NCI-H345 treated with DMSO at 0.1 percent for 48 hours (cell line): Measurements from ENCODE around the gene NSMF.

Experiments used
- DNase-seq: peaks from one replicate; lab custom pipeline; 2025; ENCODE audit not compliant: unreplicated experiment; lab: John Stamatoyannopoulos, UW

Gene NSMF, protein sequence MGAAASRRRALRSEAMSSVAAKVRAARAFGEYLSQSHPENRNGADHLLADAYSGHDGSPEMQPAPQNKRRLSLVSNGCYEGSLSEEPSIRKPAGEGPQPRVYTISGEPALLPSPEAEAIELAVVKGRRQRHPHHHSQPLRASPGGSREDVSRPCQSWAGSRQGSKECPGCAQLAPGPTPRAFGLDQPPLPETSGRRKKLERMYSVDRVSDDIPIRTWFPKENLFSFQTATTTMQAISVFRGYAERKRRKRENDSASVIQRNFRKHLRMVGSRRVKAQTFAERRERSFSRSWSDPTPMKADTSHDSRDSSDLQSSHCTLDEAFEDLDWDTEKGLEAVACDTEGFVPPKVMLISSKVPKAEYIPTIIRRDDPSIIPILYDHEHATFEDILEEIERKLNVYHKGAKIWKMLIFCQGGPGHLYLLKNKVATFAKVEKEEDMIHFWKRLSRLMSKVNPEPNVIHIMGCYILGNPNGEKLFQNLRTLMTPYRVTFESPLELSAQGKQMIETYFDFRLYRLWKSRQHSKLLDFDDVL

GRCh38 chr9:137459152-137459600 is at the start of gene NSMF:
NSMF (minus strand) TSS chr9:137459334; CDS start chr9:137459102, 232 bp downstream.
- peak; percentile 80 for DNase-seq

- DNase-seq: no peak
Observed at GRCh38 chr9:137506702-137507171, 47.6 kb upstream of the NSMF start.

GRCh38 chr9:137506274-137506673 is 47.1 kb upstream of the NSMF start:
- no peak for DNase-seq

- no peak for DNase-seq
Observed at GRCh38 chr9:137505421-137506140, 46.4 kb upstream of the NSMF start.

DNA sequence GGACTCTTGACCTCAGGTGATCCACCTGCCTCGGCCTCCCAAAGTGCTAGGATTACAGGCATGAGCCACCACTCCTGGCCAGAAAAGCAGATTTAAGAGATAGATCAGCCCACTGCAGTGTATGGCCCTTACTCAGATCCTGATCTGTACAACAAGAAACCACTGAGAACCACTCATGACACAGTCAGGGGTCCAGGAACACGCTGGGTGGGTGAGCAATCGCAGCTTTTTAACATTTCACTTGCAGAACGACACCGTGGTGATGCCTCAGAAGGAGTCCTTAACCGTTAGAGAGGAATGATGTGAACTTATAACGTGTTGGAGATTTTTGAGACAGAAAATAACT is 45.3 kb upstream of the NSMF start:
- no peak for DNase-seq

DNA sequence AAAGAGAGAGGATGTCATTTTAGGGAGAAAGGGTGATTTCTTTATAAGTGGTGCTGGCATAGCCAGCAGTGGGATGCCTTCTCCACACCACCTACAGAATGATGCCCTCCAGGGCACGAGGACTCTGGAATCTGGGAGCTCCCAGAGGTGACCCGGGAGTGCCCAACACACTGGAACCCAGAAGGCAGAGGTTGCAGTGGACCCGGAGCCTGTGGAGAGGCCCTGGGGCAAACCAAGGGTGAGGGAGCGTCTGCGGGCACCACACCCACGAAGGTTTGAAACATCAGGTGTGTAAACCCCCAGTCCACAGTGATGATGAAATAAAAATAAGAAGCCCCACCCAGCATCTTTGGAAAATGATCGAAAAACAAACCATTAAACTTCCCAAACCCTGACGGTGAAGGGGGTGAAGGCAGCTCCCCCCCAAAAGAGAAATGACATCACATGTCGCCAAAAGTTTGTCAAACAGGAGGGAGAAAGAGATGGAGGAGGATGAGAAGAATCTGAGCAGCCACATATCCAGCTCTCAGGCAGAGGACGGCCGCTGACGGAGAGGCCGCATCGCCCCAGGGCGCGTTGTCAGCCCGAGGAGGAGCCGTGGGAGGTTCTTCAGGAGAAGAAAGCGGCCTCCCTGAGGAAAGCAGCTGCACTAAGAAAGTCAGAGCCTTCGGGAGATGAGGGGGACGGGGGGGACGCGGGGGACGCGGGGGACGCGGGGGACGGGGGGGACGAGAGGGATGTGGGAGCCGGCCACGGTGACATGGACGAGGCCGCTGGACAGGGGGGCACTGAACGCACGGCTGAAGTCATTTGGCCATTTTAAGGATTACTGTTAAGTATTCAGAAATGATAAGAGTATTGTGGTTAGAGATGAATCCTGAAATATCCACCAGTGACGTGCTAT is 43.1 kb upstream of the NSMF start:
- peak; percentile 16 for DNase-seq

- no peak for DNase-seq
Observed at GRCh38 chr9:137501457-137501856, 42.3 kb upstream of the NSMF start.

- DNase-seq: no peak
Observed at GRCh38 chr9:137500666-137501397, 41.7 kb upstream of the NSMF start.

DNA sequence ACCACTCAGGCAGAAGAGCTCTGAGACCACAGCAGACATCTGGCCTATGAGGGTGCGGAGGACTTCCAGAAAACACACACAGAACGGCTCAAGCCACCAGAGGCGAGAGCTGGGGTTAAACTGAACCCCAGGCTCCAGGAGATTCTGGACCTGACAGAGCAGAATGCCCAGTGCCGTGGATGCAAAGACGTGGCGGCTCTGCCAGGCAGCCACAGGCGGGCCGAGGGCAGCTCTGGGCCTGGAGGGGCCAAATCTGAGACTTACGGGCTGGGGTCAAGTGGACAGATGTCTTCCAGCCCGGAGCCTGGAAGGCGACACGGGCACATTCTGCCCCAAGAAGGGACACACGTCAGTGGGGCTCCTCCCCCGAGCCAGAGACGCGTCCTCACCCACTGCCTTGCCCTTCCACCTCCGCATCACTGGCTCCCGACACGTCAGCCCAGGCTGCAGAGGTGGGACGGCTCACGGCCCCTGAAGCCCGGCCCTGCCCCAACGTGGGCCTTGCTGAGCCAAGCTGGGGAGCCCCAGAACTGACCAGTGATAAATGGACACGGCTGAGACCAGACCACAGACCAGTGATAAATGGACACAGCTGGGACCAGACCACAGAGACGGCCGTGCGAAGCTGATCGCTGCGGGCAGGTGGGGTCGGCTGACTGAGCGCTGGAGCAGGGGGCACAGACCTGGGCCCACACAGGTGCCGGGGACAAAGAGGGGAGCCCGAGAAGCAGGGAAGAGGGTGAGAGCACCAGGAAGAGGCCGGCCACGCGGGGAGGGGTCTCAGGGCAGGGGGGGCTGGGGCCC is 40.9 kb upstream of the NSMF start:
- DNase-seq: no peak

GRCh38 chr9:137499416-137499815 is 40.3 kb upstream of the NSMF start:
- DNase-seq: no peak

GRCh38 chr9:137498720-137499150 is 39.6 kb upstream of the NSMF start:
- DNase-seq: no peak

DNA sequence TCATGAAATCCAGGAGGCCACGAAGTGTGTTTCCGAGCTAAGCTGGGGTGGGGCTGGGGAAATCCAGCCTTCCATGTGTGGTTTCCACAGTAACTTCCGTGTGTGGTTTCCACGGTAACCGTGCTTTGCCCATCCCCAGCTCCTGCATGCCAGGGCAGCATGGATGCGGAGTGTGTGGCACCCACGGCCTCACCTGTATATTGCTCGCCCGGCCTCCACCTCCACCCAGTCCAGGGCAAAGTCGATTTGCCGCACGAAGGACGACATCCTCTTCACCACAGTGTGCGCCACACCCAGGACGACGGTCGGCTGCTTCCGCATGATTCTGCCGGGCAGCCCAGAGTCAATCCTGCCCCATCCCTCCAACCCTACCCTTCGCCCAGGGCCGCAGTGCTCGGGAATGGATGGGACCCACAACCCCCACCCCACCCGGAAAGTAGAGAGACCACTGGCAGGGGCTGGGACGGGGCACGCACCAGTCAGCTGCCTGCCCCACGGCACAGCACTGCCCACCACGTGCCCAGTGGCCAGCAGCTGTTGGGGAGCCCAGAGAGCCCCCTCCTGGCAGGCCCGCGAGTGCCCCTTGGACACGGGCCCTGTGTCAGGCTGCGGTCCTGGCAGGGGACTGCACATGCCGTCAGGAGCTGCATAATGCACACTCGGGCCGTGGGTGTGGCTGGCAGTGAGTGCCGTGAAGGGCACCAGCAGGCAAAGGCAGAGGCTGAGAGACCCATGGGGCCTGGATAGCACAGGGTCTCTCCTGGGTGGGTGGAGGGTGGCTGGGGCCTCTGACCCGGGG is 39.0 kb upstream of the NSMF start:
- no peak for DNase-seq

DNA sequence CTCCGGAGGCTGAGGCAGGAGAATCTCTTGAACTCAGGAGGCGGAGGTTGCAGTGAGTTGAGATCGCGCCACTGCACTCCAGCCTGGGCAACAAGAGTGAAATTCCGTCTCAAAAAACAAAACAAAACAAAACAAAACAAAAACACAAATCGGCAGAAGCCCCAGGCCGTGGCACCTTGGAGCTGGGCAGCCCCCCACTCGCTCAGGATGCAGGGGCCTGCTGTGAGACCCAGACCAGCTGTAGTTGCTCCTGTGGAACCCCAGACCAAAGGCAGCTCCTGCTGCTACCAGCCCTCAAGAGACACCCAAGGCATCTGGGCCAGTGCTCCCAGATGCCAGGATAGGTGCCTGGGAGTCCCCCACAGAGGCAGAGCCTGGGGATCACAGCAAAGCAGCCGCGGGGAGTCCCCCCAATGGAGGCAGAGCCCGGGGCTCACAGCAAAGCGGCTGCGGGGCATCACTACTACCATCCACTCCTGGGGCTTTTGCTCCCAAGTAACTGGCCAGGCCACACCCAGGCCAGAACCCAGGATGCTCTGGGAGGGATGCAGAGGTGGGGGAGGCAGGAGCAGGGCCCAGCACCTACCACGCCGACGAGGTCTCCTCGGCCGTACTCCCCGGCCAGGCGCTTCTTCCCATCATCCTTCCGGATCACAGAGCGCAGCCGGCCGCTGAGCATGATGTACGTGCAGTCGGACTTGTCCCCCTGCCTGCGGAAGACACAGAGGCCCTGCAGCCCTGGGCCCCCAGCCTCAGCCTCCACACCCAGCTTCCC is 37.7 kb upstream of the NSMF start:
- DNase-seq: no peak

GRCh38 chr9:137494550-137495351 is 35.6 kb upstream of the NSMF start:
- no peak for DNase-seq

GRCh38 chr9:137494104-137494544 is 35.0 kb upstream of the NSMF start:
- no peak for DNase-seq

- no peak for DNase-seq
Observed at GRCh38 chr9:137493364-137494103, 34.4 kb upstream of the NSMF start.
